HCEC 1CT (cell line): Measurements from ENCODE around the gene RCOR3.

Experiments
- DNase-seq: peaks from one replicate; pipeline ENCODE4 v3.0.0-alpha.2; 2017

RCOR3 gene

DNA sequence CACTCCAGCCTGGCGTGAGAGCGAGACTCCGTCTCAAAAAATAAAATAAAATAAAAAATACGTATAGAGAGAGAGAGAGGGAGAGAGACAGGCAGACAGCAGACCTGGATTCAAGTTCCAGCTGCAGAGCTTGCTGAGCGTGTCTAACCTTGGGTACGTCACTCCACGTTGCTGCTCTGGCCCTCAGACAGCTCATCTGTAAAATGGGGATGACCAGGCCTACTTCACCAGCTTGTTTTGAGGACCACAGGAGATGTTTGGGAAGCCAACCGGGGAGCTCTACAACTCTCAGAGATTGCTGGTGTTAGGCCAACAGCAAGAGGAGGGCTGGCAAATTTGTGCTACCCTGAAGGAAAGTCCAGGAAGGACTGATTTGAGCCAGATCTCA, 67.0 kb downstream of the RCOR3 start:
- no peak for DNase-seq

DNA sequence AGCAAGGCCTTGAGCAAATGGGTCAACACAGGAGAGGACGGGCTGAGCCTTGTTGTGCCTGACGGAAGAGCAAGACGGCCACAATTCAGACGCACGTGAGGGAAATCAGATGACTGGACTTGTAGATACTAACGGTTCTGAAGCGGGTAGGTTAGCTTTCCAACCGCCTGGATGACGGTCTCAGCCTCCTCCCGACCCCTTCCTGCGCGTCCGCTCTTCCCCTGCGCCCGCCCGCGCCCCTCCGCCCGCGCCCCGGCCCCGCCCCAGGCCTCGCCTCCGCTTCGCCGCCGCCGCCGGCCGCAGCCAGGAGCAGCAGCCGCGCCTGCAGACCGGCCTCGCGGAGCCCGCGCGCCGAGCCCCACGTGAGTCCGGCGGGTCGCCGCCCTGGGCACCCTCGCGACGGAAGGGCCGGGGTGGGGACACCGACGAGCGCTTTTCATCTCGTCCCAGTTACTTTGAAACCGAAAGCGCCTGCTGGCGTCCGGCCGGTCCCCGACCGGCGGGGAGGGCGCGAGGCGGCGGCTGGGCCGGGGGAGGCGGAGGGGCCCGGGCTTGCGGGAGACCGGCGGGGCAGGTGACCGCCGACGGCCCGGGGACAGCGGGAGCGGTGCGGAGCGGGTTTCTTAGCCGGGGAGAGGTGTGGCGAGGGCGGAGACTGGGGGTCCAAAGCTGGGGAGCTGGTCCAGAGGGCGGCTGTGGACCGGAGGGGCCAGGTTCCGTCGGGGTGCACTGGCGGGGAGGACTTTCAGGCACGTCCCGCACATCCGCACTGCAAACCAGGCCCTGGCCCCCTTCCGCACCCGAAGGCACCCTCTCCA, 67.6 kb downstream of the RCOR3 start, which contains the start of gene TRAF5:
TSS of gene TRAF5 (plus strand) at position 306 of the 818 bp plus-strand sequence. CDS start 26,407 bp downstream, outside the sequence.
- peak; percentile 16 for DNase-seq

DNA sequence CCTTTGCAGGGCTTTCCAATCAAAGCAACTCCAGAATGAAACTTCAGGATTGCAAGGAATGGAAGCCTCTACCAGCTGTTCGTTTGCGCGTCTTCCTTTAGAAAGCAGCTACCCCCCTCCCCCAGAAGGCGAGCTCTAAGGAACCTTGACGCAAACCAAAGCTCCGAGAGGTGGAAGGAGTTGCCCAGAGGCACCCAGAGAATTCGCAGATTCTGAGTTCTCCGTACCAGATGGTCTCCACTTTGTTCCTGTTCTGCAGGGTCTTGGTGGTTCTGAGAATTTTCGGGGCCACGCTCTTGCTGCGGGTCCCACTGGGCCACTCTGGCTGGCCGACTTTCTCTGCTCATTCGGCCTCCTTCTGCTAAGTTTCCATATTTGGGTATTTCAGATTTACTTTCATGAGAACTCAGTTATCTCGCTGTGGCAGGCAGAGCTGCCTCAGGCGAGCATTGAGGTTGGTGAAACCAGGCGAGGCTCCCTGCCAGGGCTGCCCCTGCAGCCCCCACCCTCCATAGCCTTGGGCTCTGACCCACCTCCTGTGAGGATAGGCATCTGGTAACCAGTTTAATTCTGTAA, 68.3 kb downstream of the RCOR3 start:
- peak; percentile 44 for DNase-seq

DNA sequence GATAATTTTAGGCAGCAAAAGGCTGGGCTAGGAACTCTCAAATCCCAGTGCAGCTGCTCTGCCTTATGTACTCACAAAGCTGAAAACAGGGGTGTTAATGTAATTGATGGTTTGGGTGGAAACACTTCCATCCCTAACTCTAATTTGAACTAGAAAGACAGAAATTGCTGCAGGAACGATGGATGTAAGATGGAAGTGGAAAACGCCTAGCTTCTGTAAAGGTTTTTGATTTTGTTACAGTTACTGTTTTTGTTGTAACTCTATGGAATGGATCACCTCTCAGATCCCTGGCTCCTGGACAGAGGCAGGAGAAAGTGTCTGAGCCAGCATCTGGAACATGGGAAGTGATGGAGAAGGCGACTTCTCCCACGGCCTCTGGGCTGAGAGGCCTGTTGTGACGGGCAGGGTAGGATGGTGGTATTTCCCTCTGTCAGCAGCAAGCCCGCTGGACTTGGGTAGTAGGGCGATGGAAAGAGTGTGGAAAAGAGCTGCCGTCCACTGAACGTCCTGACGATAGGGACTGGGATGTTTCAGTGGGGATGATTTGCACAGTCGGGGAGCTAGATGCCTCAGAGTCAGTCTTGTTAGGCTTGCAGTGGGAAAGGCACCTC, 69.0 kb downstream of the RCOR3 start:
- no peak for DNase-seq

DNA sequence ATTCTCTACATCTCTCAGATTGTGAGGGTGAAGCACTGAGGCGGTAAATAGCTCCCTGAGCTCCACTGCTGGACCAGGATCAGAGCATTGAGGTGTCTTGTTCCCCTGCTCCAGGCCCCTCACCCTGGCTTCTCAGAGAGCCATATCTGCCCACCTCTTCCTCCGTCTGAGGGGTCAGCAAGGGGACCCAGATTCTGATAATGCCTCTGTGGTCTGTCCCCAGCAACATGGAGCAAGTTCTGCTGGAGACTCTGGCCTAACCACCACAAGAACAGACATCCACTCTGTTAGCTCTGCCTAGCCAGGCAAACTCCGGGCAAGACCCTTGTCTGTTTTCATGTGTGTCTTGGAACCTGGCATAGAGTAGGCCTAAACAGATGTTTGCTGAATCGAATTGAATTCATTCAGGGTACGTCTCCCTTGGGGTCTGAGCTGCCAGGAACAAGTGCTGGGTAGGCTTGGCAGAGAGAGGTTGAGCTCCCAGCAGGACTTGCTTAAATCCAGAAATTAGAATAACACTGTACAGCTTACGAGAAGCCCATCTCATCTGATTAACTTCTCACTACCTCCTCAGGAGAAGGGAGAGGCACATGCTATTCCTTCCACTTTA, 69.8 kb downstream of the RCOR3 start:
- DNase-seq: no peak

DNA sequence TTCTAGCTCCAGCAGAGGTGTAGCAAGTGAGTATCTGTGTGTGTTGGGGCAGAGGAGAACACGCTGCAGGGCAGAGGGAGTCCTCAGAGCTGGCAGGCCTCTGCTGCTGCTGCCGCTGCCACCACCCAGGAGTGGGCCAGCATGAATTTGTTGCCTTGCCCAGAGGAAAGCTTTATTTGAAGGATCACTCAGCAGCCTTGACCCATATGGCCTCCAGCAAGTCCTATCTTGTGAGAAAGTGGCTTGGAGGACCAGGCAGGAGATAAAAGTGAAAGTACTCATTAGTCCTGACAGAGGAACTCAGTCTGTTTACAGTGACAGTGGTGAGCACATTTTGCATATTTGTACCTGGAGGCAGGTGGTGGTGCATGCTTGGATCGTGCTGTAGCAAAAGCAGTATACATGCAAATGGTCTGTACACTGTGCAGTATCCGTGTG, 70.6 kb downstream of the RCOR3 start:
- no peak for DNase-seq

DNA sequence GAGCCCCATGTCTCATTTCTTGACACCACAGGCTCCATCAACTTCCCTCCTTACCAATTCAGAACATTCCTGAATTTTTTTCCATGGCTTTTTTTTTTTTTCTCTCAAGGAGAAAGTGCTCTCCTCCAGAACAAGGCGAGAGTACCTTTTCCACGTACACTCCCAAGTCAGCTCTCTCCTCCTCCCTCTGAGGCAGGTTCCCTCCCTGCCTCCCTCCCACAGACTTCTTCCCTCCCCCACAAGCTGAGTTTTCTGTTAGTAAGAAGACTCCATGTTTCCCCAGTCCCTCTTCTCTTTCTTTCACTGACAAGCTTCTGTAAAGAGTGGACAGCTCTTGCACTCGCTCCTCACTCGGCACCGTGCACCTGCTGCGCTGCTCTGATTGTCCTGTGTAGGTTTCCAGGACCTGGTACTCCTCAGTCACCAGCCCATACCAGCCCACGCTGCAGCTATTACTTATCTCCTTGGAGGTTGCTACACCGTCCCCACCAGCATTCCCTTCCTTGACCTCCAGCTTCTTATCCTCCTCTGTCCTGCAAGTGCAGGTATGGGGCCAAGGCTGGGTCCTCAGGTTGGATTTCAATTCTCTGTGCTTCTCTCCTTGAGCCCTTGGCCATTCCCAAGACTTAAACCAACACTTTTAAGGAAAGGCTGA, 71.2 kb downstream of the RCOR3 start:
- DNase-seq: no peak

DNA sequence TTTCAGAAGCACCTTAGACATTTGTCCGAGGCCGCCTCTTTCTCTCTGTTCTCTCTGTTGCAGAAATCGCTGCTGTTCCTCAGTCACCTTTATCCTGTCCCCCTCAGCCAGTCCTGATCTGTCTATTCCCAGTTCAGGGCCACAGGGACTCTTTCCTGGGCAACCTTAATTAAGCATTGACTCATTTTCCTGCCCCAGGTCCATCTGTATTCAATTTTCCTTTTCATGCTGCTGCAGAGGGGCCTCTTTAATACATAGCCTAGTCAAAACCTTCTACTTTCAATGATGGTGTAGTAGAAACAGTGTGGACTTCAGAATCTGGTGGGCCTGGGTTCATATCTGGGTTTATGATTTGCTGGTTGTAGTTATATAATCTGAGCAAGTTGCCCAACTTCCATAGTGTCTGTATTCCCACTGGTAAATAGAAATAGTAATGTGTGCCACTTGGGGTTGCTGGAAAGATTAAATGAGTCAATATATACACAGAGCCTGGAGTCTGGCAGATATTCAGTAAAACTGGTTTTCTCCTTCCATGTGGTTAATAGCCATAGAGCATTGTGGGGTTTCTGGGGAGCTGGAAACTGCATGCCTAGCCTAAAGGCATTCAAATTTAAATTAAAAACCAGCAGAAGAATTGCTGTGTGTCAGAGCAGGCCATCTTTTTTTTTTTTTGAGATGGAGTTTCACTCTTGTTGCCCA, 72.0 kb downstream of the RCOR3 start:
- peak; percentile 17 for DNase-seq

DNA sequence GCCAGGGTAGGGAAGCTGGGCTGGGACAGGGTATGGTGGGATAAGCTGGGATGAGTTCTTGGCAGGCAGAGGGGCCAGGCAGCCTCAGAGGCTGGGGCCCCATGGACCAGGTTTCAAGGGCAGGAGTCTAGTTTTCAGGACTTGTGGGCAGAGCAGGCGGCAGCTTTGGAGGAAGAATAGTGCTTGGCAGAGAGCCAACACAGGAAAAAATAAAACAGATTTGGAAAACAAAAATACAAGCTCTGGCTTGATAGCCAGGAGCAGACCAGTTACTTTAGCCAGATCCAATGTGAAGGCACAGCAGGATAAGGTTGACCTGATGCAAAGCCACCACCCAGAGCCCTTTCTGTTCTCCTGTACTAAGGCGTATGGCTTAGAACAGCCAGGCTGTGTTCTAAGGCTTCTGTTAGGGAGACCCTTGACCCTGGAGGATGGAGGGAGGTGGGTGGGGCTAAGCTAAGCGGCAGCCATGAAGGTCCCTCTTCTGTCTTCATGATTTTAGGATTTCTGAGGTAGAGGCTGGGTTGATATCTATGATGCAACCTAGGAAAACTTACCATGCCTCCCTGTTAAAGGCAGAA, 73.0 kb downstream of the RCOR3 start:
- no peak for DNase-seq

DNA sequence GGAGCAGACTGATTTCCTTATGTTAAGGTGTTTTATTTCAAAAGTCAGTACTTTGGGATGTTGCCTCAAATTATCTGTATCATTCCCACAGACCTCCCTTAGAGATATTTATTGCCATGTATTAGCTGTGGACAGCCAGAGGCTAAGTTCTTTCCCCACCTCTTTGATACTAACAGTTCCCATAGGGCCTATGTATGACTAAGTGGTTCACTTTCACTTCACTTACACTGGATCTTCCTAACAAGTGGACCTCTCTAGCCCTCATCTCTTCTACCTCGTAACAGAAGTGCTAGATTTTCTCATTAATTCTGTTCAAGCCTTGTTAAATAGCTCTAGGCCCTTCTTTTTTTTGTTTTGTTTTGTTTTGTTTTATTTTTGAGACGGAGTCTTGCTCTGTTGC, 73.7 kb downstream of the RCOR3 start:
- DNase-seq: no peak

DNA sequence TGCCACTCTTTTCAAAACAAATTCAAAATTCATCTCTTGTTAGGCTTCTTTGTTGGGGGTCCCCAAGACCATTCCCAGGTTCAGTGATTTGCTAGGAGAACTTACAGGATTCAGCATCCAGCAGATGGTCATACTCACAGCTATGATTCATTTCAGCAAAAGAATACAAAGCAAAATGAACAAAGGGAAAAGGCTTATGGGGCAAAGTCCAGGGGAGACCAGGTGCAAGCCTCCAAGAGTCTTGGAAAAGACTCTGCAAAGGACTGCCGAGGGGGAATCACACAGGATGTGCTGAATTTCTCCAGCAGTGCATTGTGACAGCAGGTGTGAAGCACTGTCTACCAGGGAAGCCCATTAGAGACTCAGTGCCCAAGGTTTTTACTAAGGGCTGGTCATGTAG, 74.7 kb downstream of the RCOR3 start:
- DNase-seq: no peak

DNA sequence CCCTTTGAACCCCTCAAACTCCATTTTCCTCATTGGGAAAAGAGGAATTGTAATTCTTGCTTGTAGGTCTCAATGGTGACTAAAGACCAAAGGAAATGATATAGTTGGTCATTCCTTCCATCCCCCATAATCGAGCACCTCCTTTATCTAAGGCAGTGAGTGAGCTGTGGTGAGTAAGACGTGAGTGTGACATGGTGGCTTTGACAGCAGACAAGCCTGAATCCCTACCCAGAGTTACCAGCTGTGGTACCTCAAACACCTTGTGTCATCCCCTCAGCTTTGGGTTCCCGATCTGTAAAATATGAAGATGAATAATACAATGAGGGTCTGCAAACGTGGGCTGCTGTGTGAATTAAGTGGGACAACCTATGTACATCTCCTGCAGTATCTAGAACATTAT, 75.8 kb downstream of the RCOR3 start:
- no peak for DNase-seq

DNA sequence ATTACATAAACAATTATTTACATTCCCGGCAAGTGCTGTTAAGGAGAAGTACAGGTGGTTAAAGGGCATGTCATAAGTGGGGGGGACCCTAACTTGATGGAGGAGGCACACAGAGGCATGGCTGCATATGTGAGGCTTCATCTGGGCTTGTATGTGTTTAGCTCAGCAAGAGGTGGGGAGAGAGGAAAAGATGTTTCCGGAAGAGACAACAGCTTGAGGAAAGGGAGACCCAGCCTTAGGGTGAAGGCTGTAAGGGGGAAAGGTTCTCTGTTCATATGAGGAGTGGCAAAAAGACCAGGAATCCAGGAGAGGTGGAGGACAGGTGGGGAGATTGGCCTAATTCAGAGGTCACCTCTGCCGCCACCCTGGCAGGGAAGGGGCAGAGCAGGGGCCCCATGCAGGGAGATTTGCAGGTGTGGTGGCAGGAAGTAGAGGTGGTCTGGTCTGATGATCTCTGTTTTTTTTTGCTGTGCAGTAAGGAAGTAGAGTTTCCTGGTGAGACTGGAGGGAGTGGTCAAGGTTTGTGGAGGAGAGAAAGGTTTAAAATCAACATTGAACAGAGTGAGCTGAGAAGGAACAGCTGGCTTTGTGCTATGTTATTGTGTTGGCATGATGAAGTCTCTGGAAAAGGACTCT, 76.5 kb downstream of the RCOR3 start:
- no peak for DNase-seq

DNA sequence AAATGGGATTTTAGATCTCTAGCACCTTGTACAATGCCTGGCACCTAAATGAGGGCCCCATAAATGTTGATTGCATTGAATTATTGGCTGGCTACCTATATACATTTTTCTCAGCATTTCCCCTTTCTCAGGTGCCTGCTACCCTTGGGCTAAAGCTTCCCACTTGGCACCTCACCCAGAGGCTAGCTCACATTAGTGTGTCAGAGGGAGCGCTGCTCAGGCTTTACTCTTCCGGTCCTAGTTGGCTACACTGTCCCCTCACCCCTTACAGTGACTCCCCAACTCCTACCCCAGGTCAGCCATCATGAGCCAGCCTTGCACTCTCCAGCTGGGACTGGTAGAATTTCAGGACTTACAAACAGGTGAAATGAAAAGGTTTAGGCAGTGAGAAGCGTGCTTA, 77.0 kb downstream of the RCOR3 start:
- DNase-seq: no peak

DNA sequence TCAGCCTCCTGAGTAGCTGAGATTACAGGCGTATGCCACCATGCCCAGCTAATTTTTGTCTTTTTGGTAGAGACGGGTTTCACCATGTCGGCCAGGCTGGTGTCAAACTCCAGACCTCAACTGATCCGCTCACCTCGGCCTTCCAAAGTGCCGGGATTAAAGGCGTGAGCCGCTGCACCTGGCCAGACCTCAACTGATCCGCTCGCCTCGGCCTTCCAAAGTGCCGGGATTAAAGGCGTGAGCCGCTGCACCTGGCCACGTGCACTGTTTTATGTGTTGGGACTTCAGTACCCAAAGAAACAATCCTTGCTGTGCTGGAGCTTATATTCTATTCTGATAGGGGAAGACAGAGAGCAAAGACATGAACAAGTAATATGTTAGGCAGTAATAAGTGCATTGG, 77.6 kb downstream of the RCOR3 start:
- no peak for DNase-seq

DNA sequence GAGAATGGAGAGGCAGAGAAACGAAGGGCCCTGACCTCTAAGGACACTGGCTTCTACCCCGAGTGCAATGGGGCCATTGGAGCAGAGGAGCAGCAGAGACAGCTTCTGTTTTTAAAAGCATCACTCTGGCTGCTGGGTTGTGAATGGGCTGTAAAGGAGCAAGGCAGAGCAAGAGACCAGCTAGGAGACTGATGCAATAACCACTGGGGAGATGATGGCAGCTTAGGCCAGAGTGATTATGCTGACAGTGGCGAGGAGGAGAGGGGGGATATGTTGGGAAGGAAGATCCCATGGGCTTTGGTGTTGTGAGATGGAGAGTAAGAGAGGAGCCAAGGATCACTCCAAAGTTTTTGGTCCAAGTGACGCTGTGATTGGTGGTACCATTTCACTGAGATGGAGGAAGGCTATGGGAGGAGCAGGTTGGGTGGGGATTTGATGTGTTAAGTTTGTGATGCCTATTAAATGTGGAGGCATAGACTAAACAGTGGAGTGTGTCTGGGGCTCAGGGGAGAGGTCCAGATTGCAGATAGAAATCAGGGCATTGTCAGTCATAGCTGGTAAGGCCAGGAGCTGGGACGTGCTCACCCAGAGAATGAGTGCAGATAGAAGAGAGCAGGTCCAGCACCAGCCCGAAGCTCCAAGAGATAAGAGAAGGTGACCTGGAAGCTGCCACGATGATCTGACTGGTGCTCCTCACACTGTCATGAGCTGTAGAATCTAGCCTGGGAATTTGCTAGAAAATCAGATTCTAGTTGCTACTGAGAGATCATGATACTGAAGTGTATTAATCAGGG, 78.5 kb downstream of the RCOR3 start:
- DNase-seq: no peak

DNA sequence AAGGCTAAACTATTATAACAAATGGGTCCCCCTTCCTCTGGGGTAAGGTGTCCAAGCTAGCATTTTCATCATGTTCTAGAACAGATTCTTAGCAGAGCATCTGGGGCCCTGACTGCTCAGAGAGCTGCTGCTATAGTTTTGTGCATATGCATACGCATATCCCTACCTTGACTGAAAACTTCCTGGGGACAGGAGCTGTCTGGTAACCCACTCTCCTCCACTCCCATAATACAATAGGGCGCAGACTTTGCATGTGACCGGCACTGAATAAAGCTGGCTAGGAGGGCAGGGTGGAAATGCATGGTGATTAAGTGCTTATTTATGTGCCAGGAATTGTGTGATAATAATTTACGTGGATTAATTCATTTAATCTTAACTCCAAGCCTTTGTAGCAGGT, 79.1 kb downstream of the RCOR3 start:
- DNase-seq: no peak

DNA sequence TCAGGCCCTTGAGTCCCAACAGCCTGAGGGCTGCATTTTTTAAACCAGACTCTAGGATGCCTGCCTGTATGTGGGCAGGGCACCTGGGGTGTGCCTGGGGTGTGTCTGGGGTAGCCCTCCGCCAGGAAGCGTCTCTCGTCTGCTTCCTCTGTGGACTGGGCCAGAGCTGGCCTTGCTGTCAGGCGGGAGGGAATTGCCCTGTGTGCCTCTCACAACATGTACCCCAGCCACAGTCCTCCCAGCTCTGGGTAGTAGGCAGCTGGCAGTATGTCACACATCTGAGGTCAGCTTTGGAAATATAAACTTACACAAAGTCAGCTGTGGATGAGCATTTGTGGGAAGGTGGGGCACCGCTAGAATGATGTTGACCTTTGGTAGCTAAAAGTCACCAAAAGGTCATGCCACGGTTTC, 80.5 kb downstream of the RCOR3 start:
- DNase-seq: no peak

DNA sequence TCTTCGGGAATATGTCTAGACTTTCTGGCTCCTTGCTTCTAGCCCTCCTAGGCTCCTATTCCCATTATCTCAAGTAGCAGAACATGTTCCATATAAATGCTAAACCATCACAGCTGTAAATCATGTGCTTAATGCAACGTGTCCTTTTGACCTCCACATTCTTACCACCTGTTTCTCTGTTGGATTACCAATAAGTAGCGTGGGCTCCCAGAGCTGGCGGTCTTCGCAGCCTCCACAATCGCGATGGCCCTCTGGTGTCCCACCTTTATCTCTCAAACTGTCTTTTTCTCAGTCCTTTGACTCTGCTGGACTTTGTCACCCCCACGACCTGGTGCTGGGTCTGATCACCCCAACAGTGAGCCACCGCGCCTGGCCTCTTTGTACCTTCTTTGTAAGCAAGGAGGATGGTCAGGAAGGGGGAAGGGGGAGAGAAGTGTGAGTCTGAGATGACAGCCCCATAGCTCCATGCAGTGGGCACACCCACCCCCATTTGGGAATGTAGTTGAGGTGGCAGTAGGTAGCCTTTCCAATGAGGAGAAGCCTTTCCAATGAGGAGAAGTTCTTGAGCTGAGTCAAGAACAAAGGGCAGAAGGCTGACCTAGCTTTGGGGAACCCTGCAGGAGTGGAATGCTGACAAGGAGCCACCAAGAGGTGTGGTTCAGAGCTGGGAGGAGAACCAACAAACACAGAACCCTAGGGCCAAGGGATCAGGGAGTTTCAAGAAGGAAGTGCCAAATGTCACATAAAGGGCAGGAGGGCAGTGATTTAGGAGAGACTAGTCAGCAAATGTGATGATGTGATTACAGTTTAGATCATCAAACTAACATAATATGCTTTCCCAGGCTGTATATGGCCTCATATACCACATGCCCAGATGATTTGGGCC, 81.7 kb downstream of the RCOR3 start:
- DNase-seq: no peak

DNA sequence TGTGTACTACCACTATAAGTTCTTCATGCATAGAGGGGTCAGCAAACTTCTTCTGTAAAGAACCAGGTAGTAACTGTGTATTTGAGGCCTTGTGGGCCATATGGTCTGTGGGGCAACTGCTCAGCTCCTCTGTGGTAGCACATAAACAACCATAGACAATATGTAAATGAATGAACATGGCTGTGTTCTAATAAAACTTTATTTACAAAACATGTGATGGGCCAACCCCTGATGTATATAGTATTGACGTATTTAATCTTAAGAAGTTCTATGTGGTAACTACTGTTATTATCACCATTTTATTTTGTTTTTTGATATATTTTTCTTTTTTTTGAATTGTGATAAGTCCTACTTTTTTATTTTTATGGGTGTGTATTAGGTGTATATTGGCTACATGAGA, 82.8 kb downstream of the RCOR3 start:
- no peak for DNase-seq
